Spleen (tissue), 11 donors: ENCODE measurements around the gene DMPK. TPM values are rescaled to one million over a fixed set of nuclear protein-coding genes. Genes with fewer than 3 reads are reported as not detected.

Experiments
- DNase-seq: peaks from one replicate; pipeline ENCODE4 v3.0.0-alpha.2; 2020
- H3K27ac ChIP-seq, 8 donors: fragments of 200-600 bp; sonication (generic) in 7 of 8; 1 replicate in 4 of 8; 2 replicates in 4 of 8; pipeline versions ENCODE4 v1.5.0 to v1.8.0; 2016 to 2021; ENCODE audit warnings: inconsistent platforms in 4 of 8, mild to moderate bottlenecking in 4 of 8, moderate library complexity in 1 of 8
- H3K27me3 ChIP-seq, 7 donors: fragments of 200-600 bp; sonication (generic) in 6 of 7; replicated peaks in 1 of 7; 1 replicate in 4 of 7; 2 replicates in 3 of 7; pipeline versions ENCODE4 v1.5.0 to v1.8.0; 2016 to 2021; ENCODE audit warnings: inconsistent platforms in 3 of 7, mild to moderate bottlenecking in 1 of 7
- H3K36me3 ChIP-seq, 6 donors: fragments of 200-600 bp; sonication (generic) in 5 of 6; 1 replicate in 4 of 6; 2 replicates in 2 of 6; pipeline versions ENCODE4 v1.5.0 to v1.8.0; 2016 to 2021; ENCODE audit warnings: inconsistent platforms in 2 of 6
- H3K4me1 ChIP-seq, 6 donors: fragments of 200-600 bp; sonication (generic) in 5 of 6; 1 replicate in 3 of 6; 2 replicates in 3 of 6; pipeline versions ENCODE4 v1.5.0 to v1.8.0; 2016 to 2021; ENCODE audit warnings: inconsistent platforms in 3 of 6
- H3K4me3 ChIP-seq, 8 donors: fragments of 200-600 bp; sonication (generic) in 7 of 8; 1 replicate in 4 of 8; 2 replicates in 4 of 8; pipeline versions ENCODE4 v1.5.0 to v1.8.0; 2016 to 2021; ENCODE audit warnings: inconsistent platforms in 4 of 8, mild to moderate bottlenecking in 4 of 8, moderate library complexity in 2 of 8
- H3K9me3 ChIP-seq, 8 donors: fragments of 200-600 bp; sonication (generic) in 7 of 8; 1 replicate in 4 of 8; 2 replicates in 4 of 8; pipeline versions ENCODE4 v1.5.0 to v1.8.0; 2016 to 2021; ENCODE audit warnings: inconsistent platforms in 4 of 8
- CTCF ChIP-seq, 11 experiments: fragments of 200-600 bp in 7 of 11; fragments of 450-650 bp in 4 of 11; sonication (generic) in 4 of 11; IDR thresholded peaks in 8 of 11; conservative IDR thresholded peaks in 3 of 11; 1 replicate in 7 of 11; 2 replicates in 4 of 11; pipeline versions ENCODE4 v1.4.0 to v1.8.0; 2016 to 2021; ENCODE audit warnings: antibody characterized with exemption in 11 of 11, inconsistent platforms in 4 of 11, mild to moderate bottlenecking in 1 of 11
- POLR2A ChIP-seq, 3 donors: fragments of 450-650 bp; IDR thresholded peaks; one replicate each; pipeline ENCODE4 v1.5.1; 2017; ENCODE audit warnings: antibody characterized with exemption in 3 of 3, mild to moderate bottlenecking in 1 of 3
- POLR2AphosphoS5 ChIP-seq, 3 donors: sonication (generic); formaldehyde crosslinking; IDR thresholded peaks; one replicate each; pipeline ENCODE4 v1.5.1; 2017; ENCODE audit warnings: antibody characterized with exemption in 3 of 3
- WGBS, 5 donors: extraction: QIAGEN DNeasy Blood & Tissue Kit in 3 of 5; methylation state at CpG; one replicate each; pipeline versions ENCODE4 v1.1.5 to v1.1.7; 2013 to 2018; 5-methylcytosine and 5-hydroxymethylcytosine counted together
- intact Hi-C: fragments of 100-400 bp; cut with DNase I; formaldehyde crosslinking; loops from one replicate; pipeline ENCODE4 v1.15.0; 2023; ENCODE audit warnings: low total_unique reads
- polyA plus RNA-seq, 3 donors: library from polyadenylated mRNA; stranded (reverse); fragments of 200-250 nt; gene quantifications; one replicate each; pipeline ENCODE4 v1.2.1, GENCODE V29; 2013
- total RNA-seq, 7 donors: library from RNA; depleted of rRNA in 3 of 7; stranded (reverse); fragments of >200 nt in 3 of 7; fragmentation: NEBNext Ultra II Directional in 4 of 7; extraction: Animal tissue kit (Norgen Biotek cat#: 25700) in 4 of 7; gene quantifications; one replicate each; pipeline versions ENCODE4 v1.1.0 to v1.2.1, GENCODE V29; 2016 to 2021
- donor health status: healthy with polysubstance abuse.
- donor health status: DM: no; HTN: no; CAD: no; lungs with moderate emphysema.
- donor health status: DM: no; HTN: no; CAD: no.
- donor health status: Bipolar disorder and iron deficiency.
- donor health status: healthy.
- donor health status: DM: no; HTN: no; CAD: no.
- donor health status: DM: yes; HTN: yes; CAD: no.

Gene DMPK
- total and polyA plus RNA-seq, 10 donors: 17.9 to 147 (median 35.4) TPM

GRCh38 chr19:45791744-45792469, 9.6 kb upstream of the DMPK start:
- peaks cover 0 to 41% (median 34%) of the 10 kb centered on the region in 6 donors for H3K36me3 ChIP-seq
- H3K4me1 ChIP-seq: peaks cover 18 to 41% (median 30%) of the 10 kb centered on the region in 6 donors
- 6 to 13% (median 7%) methylated on average over 11 to 31 of the region's 31 CpGs for WGBS, 5 donors
- intact Hi-C loops: no loop called here
- no peak for DNase-seq
- H3K9me3 ChIP-seq: no peaks in the 10 kb centered on the region
- H3K27me3 ChIP-seq: peaks cover 0 to 76% (median 4%) of the 10 kb centered on the region in 7 donors
- TF ChIP-seq POLR2A (IDR thresholded peaks at IDR 0.05): no peak
- TF ChIP-seq CTCF (IDR thresholded peaks at IDR 0.05 in 8 of 11, conservative IDR thresholded peaks at IDR 0.05 in 3 of 11): no peak
- H3K27ac ChIP-seq: peak overlapping the region in 7 of 8 donors; percentile 61 to 91 (median 83)
- peak overlapping the region; percentile 60 to 88 (median 69) for H3K4me3 ChIP-seq

GRCh38 chr19:45790942-45791341, 8.7 kb upstream of the DMPK start:
- Histone ChIP-seq H3K27ac (peak overlapping the region in 2 of 8 donors; percentile 83 to 85), H3K36me3 (peaks cover 0 to 50% (median 44%) of the 10 kb centered on the region in 6 donors), H3K4me1 (peaks cover 18 to 41% (median 30%) of the 10 kb centered on the region in 6 donors), H3K9me3 (no peaks in the 10 kb centered on the region), H3K4me3 (peak overlapping the region in 3 of 8 donors; percentile 19 to 88 (median 60)), H3K27me3 (peaks cover 0 to 76% (median 0%) of the 10 kb centered on the region in 7 donors)
- 31 to 37% (median 33%) methylated on average over 8 of the region's 8 CpGs for WGBS, 5 donors
- TF ChIP-seq POLR2AphosphoS5 (IDR thresholded peaks at IDR 0.05) (peak in 1 of 3 donors; percentile 84), CTCF (IDR thresholded peaks at IDR 0.05 in 8 of 11, conservative IDR thresholded peaks at IDR 0.05 in 3 of 11) (no peak)
- peak; percentile 80 for DNase-seq
- intact Hi-C loops: no loop called here

GRCh38 chr19:45789035-45789786, 6.9 kb upstream of the DMPK start:
- peaks cover 0 to 74% (median 0%) of the 10 kb centered on the region in 7 donors for H3K27me3 ChIP-seq
- no peak for TF ChIP-seq CTCF (IDR thresholded peaks at IDR 0.05 in 8 of 11, conservative IDR thresholded peaks at IDR 0.05 in 3 of 11)
- no peak for TF ChIP-seq POLR2AphosphoS5 (IDR thresholded peaks at IDR 0.05)
- no peak for TF ChIP-seq POLR2A (IDR thresholded peaks at IDR 0.05)
- H3K27ac ChIP-seq: no peak overlapping the region
- WGBS, 5 donors: 93 to 95% (median 94%) methylated on average over 15 of the region's 15 CpGs
- peaks cover 18 to 49% (median 37%) of the 10 kb centered on the region in 6 donors for H3K4me1 ChIP-seq
- intact Hi-C loops: no loop called here
- no peak for DNase-seq
- H3K36me3 ChIP-seq: peaks cover 0 to 65% (median 51%) of the 10 kb centered on the region in 6 donors
- no peaks in the 10 kb centered on the region for H3K9me3 ChIP-seq
- no peak overlapping the region for H3K4me3 ChIP-seq

- Histone ChIP-seq H3K27me3 (peaks cover 0 to 82% (median 0%) of the 10 kb centered on the region in 7 donors), H3K4me3 (no peak overlapping the region), H3K9me3 (no peaks in the 10 kb centered on the region), H3K27ac (no peak overlapping the region), H3K4me1 (peaks cover 12 to 56% (median 36%) of the 10 kb centered on the region in 6 donors), H3K36me3 (peaks cover 0 to 72% (median 51%) of the 10 kb centered on the region in 6 donors)
- TF ChIP-seq POLR2A (IDR thresholded peaks at IDR 0.05) (no peak), POLR2AphosphoS5 (IDR thresholded peaks at IDR 0.05) (peak in 1 of 3 donors; percentile 6)
- intact Hi-C loops: no loop called here
- DNase-seq: no peak
- WGBS, 5 donors: 93 to 97% (median 93%) methylated on average over 8 to 21 of the region's 21 CpGs
Measured at GRCh38 chr19:45786533-45786894, 4.2 kb upstream of the DMPK start.
